Measurements from ENCODE around the gene TRABD2B.

- no peak for TF ChIP-seq CTCF (IDR thresholded peaks at IDR 0.05; ENCODE audit: borderline replicate concordance, extremely low read depth, low read length, poor library complexity, severe bottlenecking)
- no peak for TF ChIP-seq EZH2 (IDR thresholded peaks at IDR 0.05; ENCODE audit: borderline replicate concordance, low read depth, low read length, severe bottlenecking)
Observed at GRCh38 chr1:47881505-47882442, 115.4 kb downstream of the TRABD2B start.

All from DND-41 (cell line).